ENCODE measurements around the gene OR10A5. TPM values are rescaled to one million over a fixed set of nuclear protein-coding genes. Genes with fewer than 3 reads are reported as not detected.

OR10A5 gene
- total RNA-seq (not detected in 2 replicates), polyA plus RNA-seq (not detected in 2 replicates), polyA minus RNA-seq (not detected in 2 replicates), Bru-seq, nascent RNA (not detected), BruChase-seq, experiment 1, labeled RNA remaining after a 6-hour chase (not detected), BruChase-seq, experiment 2, labeled RNA remaining after a 2-hour chase (not detected)
- not detected in 2 replicates for polyA plus RNA-seq (2011; cell fraction: cytosol; rRNA removed)
- polyA plus RNA-seq (2011; cell fraction: nucleus; rRNA removed) = not detected in 2 replicates
- polyA plus RNA-seq (2012) = not detected in 2 replicates
- polyA minus RNA-seq (2011; cell fraction: cytosol; rRNA and poly(A)+ RNA removed) = not detected
- not detected in 2 replicates for polyA minus RNA-seq (2011; cell fraction: nucleus; rRNA and poly(A)+ RNA removed)
- long read RNA-seq = 0 reads

- CTCF ChIA-PET = interaction anchor here (0.7 kb wide), 1 partner anchor 18 kb away, joined by 3 read pairs; the partner anchor contains the start of gene OR10A2
- no peak for FAIRE-seq
- H3K27ac ChIP-seq (ENCODE audit: insufficient read depth, low read depth, low read length) = no peak within 1 kb of the TSS
- no peaks in the 10 kb centered on the region for H3K36me3 ChIP-seq (ENCODE audit: control insufficient read depth in 2 of 2, extremely low read depth in 1 of 2, insufficient read depth in 2 of 2, low read length in 2 of 2)
- H3K27me3 ChIP-seq (ENCODE audit: control insufficient read depth in 2 of 2, insufficient read depth in 2 of 2, low read length in 2 of 2) = peaks cover 0 to 2% of the 10 kb centered on the region in 2 experiments
- no peak within 1 kb of the TSS for H3K9ac ChIP-seq (replicated peaks; ENCODE audit: extremely low read depth, insufficient read depth, low read length)
- no peaks in the 10 kb centered on the region for H3K9me3 ChIP-seq (replicated peaks; ENCODE audit: control insufficient read depth, insufficient read depth, low read length)
- no peaks in the 10 kb centered on the region for H3K4me1 ChIP-seq (ENCODE audit: control insufficient read depth, extremely low read depth, insufficient read depth, low read length)
- H2AFZ ChIP-seq (ENCODE audit: low read depth, low read length) = no peak within 1 kb of the TSS
- no peak within 1 kb of the TSS for H3K4me3 ChIP-seq (replicated peaks in 1 of 3; ENCODE audit: insufficient read depth in 1 of 3, low read depth in 1 of 3, low read length in 3 of 3)
- H4K20me1 ChIP-seq (replicated peaks; ENCODE audit: control insufficient read depth, extremely low read depth, insufficient read depth, low read length) = no peaks in the 10 kb centered on the region
- no peak for DNase-seq (ENCODE audit: low read depth, low spot score)
- H3K79me2 ChIP-seq (ENCODE audit: control insufficient read depth, insufficient read depth, low read length) = no peaks in the 10 kb centered on the region
- H3K4me2 ChIP-seq (ENCODE audit: insufficient read depth, low read length) = no peak within 1 kb of the TSS
- BruUV-seq (replicated peaks) = no TSS peak
- no peaks in the 10 kb centered on the region for H3K9me1 ChIP-seq (replicated peaks; ENCODE audit: control insufficient read depth, extremely low read depth, insufficient read depth, low read length)
- dilution Hi-C loops (cut with MboI; ENCODE audit: extremely low pct_ligation_motif_present, low sequenced_read_pairs) = no loop called here
- POLR2A ChIA-PET = no interaction called here
- TF ChIP-seq CTCF (IDR thresholded peaks at IDR 0.05; ENCODE audit: extremely low read depth in 1 of 2, insufficient read depth in 1 of 2, low read depth in 1 of 2, low read length in 2 of 2) (no peak), EZH2 (IDR thresholded peaks at IDR 0.05; ENCODE audit: borderline replicate concordance, low read depth, low read length, severe bottlenecking) (no peak), MYC (IDR thresholded peaks at IDR 0.05; ENCODE audit: low read depth, low read length) (no peak), JUN (IDR thresholded peaks at IDR 0.05; ENCODE audit: borderline replicate concordance, insufficient read depth, insufficient read length, low read depth) (no peak), GATA2 (IDR thresholded peaks at IDR 0.05; ENCODE audit: insufficient read depth, insufficient read length, low read depth, low read length) (no peak), FOS (IDR thresholded peaks at IDR 0.05; ENCODE audit: borderline replicate concordance, insufficient read depth, low read length) (no peak), MAX (IDR thresholded peaks at IDR 0.05; ENCODE audit: insufficient read depth, insufficient read length) (no peak), POLR2AphosphoS5 (IDR thresholded peaks at IDR 0.05; ENCODE audit: insufficient read depth, low read depth, low read length) (no peak), POLR2A (IDR thresholded peaks at IDR 0.05; ENCODE audit: low read depth, low read length) (no peak)
- intact Hi-C loops (cut with micrococcal nuclease) = no loop called here
Observed at GRCh38 chr11:6845383-6845782, at the start of gene OR10A5. Gene OR10A5 (plus strand): TSS chr11:6845683. CDS start chr11:6845683, 0 bp downstream.

All from endothelial cell of umbilical vein (primary cell).